ENCODE measurements around the gene ARRB1. TPM values are rescaled to one million over a fixed set of nuclear protein-coding genes. Genes with fewer than 3 reads are reported as not detected.

ARRB1 gene
- total RNA-seq, 1 experiment from 2014 or later, result 24.2 TPM

DNA sequence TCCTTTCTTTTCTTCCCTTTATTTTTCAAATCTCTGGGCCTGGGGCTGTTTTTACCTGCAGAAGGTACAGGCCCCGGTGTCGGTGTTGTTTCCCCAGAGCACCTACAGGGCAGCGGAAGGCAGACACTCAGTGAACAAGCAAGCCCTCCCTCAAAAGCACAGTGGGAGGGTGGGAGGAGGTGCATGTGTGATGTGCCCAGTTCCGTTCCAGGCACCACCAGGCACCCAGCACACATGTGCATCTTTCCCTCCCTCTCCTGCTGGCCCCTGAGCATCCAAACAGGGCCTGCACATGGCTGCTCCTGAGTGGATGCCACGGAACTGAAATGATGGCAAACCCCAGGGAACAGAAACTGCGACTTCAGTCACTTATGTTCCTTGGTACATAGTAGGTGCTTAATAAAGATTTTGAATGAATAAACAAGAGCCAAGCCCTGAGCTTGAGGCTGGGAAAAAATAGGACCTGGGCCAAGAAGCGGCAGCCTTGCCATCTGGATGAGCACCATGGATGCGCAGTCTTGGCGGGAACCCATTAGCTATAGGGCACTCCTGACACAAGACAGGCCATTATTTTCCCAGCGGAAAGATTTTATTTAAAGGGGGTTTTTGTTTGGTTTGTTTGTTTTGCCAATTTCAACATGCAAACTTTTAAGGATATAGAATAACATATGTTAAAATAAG is 47.8 kb downstream of the ARRB1 start:
- H3K9me3 ChIP-seq (ENCODE audit: control insufficient read depth in 1 of 2, insufficient read depth in 1 of 2, low read depth in 1 of 2, low read length in 2 of 2), result no peaks in the 10 kb centered on the region
- no peaks in the 10 kb centered on the region for H3K27me3 ChIP-seq (ENCODE audit: insufficient read depth, low read length)
- RAD21 ChIA-PET (ENCODE audit: low non-redundant PET in 1 of 2, low total read pairs in 2 of 2, uncharacterized antibody in 2 of 2, unreplicated experiment in 2 of 2), result no interaction called here
- no TSS peak for BruUV-seq (replicated peaks)
- no peak overlapping the region for H2AFZ ChIP-seq (ENCODE audit: low read depth, low read length, poor library complexity, severe bottlenecking)
- CTCF ChIA-PET, result no interaction called here
- POLR2A ChIA-PET, result no interaction called here
- H3K4me1 ChIP-seq (ENCODE audit: control insufficient read depth in 1 of 2, insufficient read depth in 2 of 2, low read length in 2 of 2), result peaks cover 0 to 18% of the 10 kb centered on the region in 2 experiments; a peak in 2 of 4 replicates
- H3K4me2 ChIP-seq (ENCODE audit: low read length), result no peak overlapping the region
- no peak overlapping the region for H3K4me3 ChIP-seq (replicated peaks in 1 of 2; ENCODE audit: low read depth in 1 of 2, low read length in 2 of 2)
- H3K27ac ChIP-seq (ENCODE audit: low read depth, low read length), result no peak overlapping the region
- no peak for ATAC-seq
- no peak for DNase-seq (ENCODE audit: low read depth, low spot score)
- H3K79me2 ChIP-seq (ENCODE audit: insufficient read depth, low read length), result no peaks in the 10 kb centered on the region
- H3K9me2 ChIP-seq (ENCODE audit: insufficient read depth), result no peaks in the 10 kb centered on the region
- H3K9ac ChIP-seq (ENCODE audit: low read length), result no peak overlapping the region
- intact Hi-C loops (cut with micrococcal nuclease), result no loop called here
- TF ChIP-seq CBX3 (IDR thresholded peaks at IDR 0.05; ENCODE audit: low read depth), result no peak
- TF ChIP-seq SIN3A (IDR thresholded peaks at IDR 0.05; ENCODE audit: low read depth), result no peak
- TF ChIP-seq, protein P1, sequence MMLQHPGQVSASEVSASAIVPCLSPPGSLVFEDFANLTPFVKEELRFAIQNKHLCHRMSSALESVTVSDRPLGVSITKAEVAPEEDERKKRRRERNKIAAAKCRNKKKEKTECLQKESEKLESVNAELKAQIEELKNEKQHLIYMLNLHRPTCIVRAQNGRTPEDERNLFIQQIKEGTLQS (IDR thresholded peaks at IDR 0.05), result no peak
- TF ChIP-seq TCF7L2 (IDR thresholded peaks at IDR 0.05; ENCODE audit: borderline replicate concordance, extremely low read depth, insufficient read depth, insufficient read length), result no peak
- no peak for TF ChIP-seq MAX (IDR thresholded peaks at IDR 0.05)
- TF ChIP-seq FOSL1 (IDR thresholded peaks at IDR 0.05; ENCODE audit: low read depth), result no peak
- no peak for TF ChIP-seq JUND (IDR thresholded peaks at IDR 0.05)
- no peak for TF ChIP-seq RAD21 (IDR thresholded peaks at IDR 0.05; ENCODE audit: low read depth)
- no peak for TF ChIP-seq ZFX (IDR thresholded peaks at IDR 0.05)
- no peak for TF ChIP-seq POLR2AphosphoS5 (IDR thresholded peaks at IDR 0.05; ENCODE audit: low read depth, low read length)
- TF ChIP-seq POLR2A (IDR thresholded peaks at IDR 0.05; ENCODE audit: borderline replicate concordance, extremely low read depth, insufficient read depth, insufficient read length), result no peak
- no peak for TF ChIP-seq EZH2phosphoT487 (IDR thresholded peaks at IDR 0.05; ENCODE audit: borderline replicate concordance)
- no peaks in the 10 kb centered on the region for H4K20me1 ChIP-seq (ENCODE audit: insufficient read depth)
- H3K36me3 ChIP-seq (ENCODE audit: control insufficient read depth in 1 of 2, insufficient read depth in 2 of 2, low read length in 2 of 2), result no peaks in the 10 kb centered on the region

GRCh38 chr11:75302371-75302770 is 49.1 kb downstream of the ARRB1 start:
- intact Hi-C loops (cut with micrococcal nuclease), result no loop called here
- H3K79me2 ChIP-seq (ENCODE audit: insufficient read depth, low read length), result no peaks in the 10 kb centered on the region
- no peak overlapping the region for H3K4me2 ChIP-seq (ENCODE audit: low read length)
- no peaks in the 10 kb centered on the region for H3K9me2 ChIP-seq (ENCODE audit: insufficient read depth)
- H3K9me3 ChIP-seq (ENCODE audit: control insufficient read depth in 1 of 2, insufficient read depth in 1 of 2, low read depth in 1 of 2, low read length in 2 of 2), result no peaks in the 10 kb centered on the region
- H3K36me3 ChIP-seq (ENCODE audit: control insufficient read depth in 1 of 2, insufficient read depth in 2 of 2, low read length in 2 of 2), result no peaks in the 10 kb centered on the region
- no peak overlapping the region for H2AFZ ChIP-seq (ENCODE audit: low read depth, low read length, poor library complexity, severe bottlenecking)
- RAD21 ChIA-PET (ENCODE audit: low non-redundant PET in 1 of 2, low total read pairs in 2 of 2, uncharacterized antibody in 2 of 2, unreplicated experiment in 2 of 2), result no interaction called here
- H3K27ac ChIP-seq (ENCODE audit: low read depth, low read length), result no peak overlapping the region
- H3K4me3 ChIP-seq (replicated peaks in 1 of 2; ENCODE audit: low read depth in 1 of 2, low read length in 2 of 2), result no peak overlapping the region
- BruUV-seq (replicated peaks), result no TSS peak
- H3K9ac ChIP-seq (ENCODE audit: low read length), result no peak overlapping the region
- ATAC-seq, result no peak
- no peaks in the 10 kb centered on the region for H4K20me1 ChIP-seq (ENCODE audit: insufficient read depth)
- no peak for DNase-seq (ENCODE audit: low read depth, low spot score)
- CTCF ChIA-PET, result no interaction called here
- POLR2A ChIA-PET, result no interaction called here
- H3K27me3 ChIP-seq (ENCODE audit: insufficient read depth, low read length), result no peaks in the 10 kb centered on the region
- TF ChIP-seq POLR2AphosphoS5 (IDR thresholded peaks at IDR 0.05; ENCODE audit: low read depth, low read length) (no peak), EGR1 (IDR thresholded peaks at IDR 0.05; ENCODE audit: low read depth) (no peak), SIN3A (IDR thresholded peaks at IDR 0.05; ENCODE audit: low read depth) (no peak), CTCF (IDR thresholded peaks at IDR 0.05 in 2 of 3, conservative IDR thresholded peaks at IDR 0.05 in 1 of 3; ENCODE audit: borderline replicate concordance in 1 of 3, insufficient read depth in 1 of 3, low read depth in 2 of 3, low read length in 2 of 3) (no peak), CEBPB (IDR thresholded peaks at IDR 0.05; ENCODE audit: low read depth) (no peak), ZNF274 (IDR thresholded peaks at IDR 0.05; ENCODE audit: low read depth, low read length) (no peak), SP1 (IDR thresholded peaks at IDR 0.05; ENCODE audit: low read depth) (no peak), RAD21 (IDR thresholded peaks at IDR 0.05; ENCODE audit: low read depth) (no peak), TCF7L2 (IDR thresholded peaks at IDR 0.05; ENCODE audit: borderline replicate concordance, extremely low read depth, insufficient read depth, insufficient read length) (no peak), EZH2 (IDR thresholded peaks at IDR 0.05) (no peak), CBX3 (IDR thresholded peaks at IDR 0.05; ENCODE audit: low read depth) (no peak), FOSL1 (IDR thresholded peaks at IDR 0.05; ENCODE audit: low read depth) (no peak), ELF1 (IDR thresholded peaks at IDR 0.05; ENCODE audit: borderline replicate concordance, low read depth) (no peak), MAX (IDR thresholded peaks at IDR 0.05) (no peak), ZFX (IDR thresholded peaks at IDR 0.05) (no peak)
- TF ChIP-seq, protein P1 (IDR thresholded peaks at IDR 0.05), result no peak
- peaks cover 0 to 18% of the 10 kb centered on the region in 2 experiments; a peak in 2 of 4 replicates for H3K4me1 ChIP-seq (ENCODE audit: control insufficient read depth in 1 of 2, insufficient read depth in 2 of 2, low read length in 2 of 2)
